HepG2 (cell line): Measurements from ENCODE around the gene HDGFL2. TPM values are rescaled to one million over a fixed set of nuclear protein-coding genes. Genes with fewer than 3 reads are reported as not detected.

Experiments
- ATAC-seq: fragments of 200-7000 bp; cut with Tn5 transposase; 3 replicates; pipeline ENCODE4 v1.9.1; 2020; ENCODE audit warnings: mild to moderate bottlenecking, moderate library complexity
- BruUV-seq: library from RNA; stranded (reverse); fragments of 400-500 nt; replicated peaks from 2 replicates; lab custom pipeline; 2021; lab: Mats Ljungman, UMichigan
- CTCF ChIA-PET: fragments of 300-600 bp; formaldehyde crosslinking; extraction: SDS; loops from one replicate; lab custom pipeline; 2021; ENCODE audit warnings: low total read pairs, inconsistent platforms, low intra/inter-chr PET ratio; lab: Yijun Ruan, JAX
- POLR2A ChIA-PET: fragments of 350-600 bp; sonication (Branson Sonifier 250); formaldehyde crosslinking; loops from one replicate; lab custom pipeline; 2020; ENCODE audit warnings: antibody characterized with exemption, inconsistent platforms; lab: Yijun Ruan, JAX
- DNase-seq: peaks from one replicate; pipeline ENCODE4 v3.0.0-alpha.2; 2015; ENCODE audit warnings: low spot score
- FAIRE-seq: peaks from 3 replicates; lab custom pipeline; 2011; peaks lifted over from hg19 to GRCh38; lab: Jason Lieb, UNC
- H2AFZ ChIP-seq: one replicate; pipeline ENCODE4 v1.6.1; 2011; ENCODE audit warnings: low read length, inconsistent platforms
- H3K27ac ChIP-seq: fragments of 300-600 bp; 3 replicates; pipeline ENCODE4 v1.8.0; 2011; ENCODE audit warnings: mixed run types, mild to moderate bottlenecking, mixed read lengths, low read length, inconsistent platforms; ENCODE audit not compliant: insufficient read depth; ENCODE audit errors: extremely low read length
- H3K27me3 ChIP-seq, 2 experiments: fragments of 200-600 bp in 1 of 2; 2 replicates in 1 of 2; 3 replicates in 1 of 2; pipeline versions ENCODE4 v1.6.0 to v1.8.0; 2011; ENCODE audit warnings: low read length in 2 of 2, mild to moderate bottlenecking in 2 of 2, moderate library complexity in 2 of 2, inconsistent platforms in 1 of 2; ENCODE audit not compliant: insufficient read depth in 2 of 2, control insufficient read depth in 1 of 2
- H3K36me3 ChIP-seq, 2 experiments: fragments of 200-600 bp in 1 of 2; replicated peaks in 1 of 2; 2 replicates in 1 of 2; 3 replicates in 1 of 2; pipeline versions ENCODE4 v1.5.1 to v1.8.0; 2011; ENCODE audit warnings: low read length in 2 of 2, inconsistent platforms in 1 of 2; ENCODE audit not compliant: insufficient read depth in 2 of 2, control insufficient read depth in 1 of 2
- H3K4me1 ChIP-seq: 2 replicates; pipeline ENCODE4 v1.5.1; 2012; ENCODE audit warnings: low read length, inconsistent platforms; ENCODE audit not compliant: insufficient read depth
- H3K4me2 ChIP-seq: 2 replicates; pipeline ENCODE4 v1.6.0; 2011; ENCODE audit warnings: low read depth, low read length, inconsistent platforms
- H3K4me3 ChIP-seq, 3 experiments: fragments of 200-600 bp in 1 of 3; sonication (generic), shearing (Covaris generic) in 1 of 3; replicated peaks in 1 of 3; 2 replicates each; pipeline ENCODE4 v1.5.1; 2011 to 2016; ENCODE audit warnings: low read length in 3 of 3, inconsistent platforms in 2 of 3, low read depth in 2 of 3, mild to moderate bottlenecking in 2 of 3, control low read depth in 1 of 3, mixed read lengths in 1 of 3; ENCODE audit not compliant: insufficient read depth in 1 of 3
- H3K79me2 ChIP-seq: one replicate; pipeline ENCODE4 v1.6.1; 2011; ENCODE audit warnings: low read length, inconsistent platforms; ENCODE audit not compliant: insufficient read depth
- H3K9ac ChIP-seq: 2 replicates; pipeline ENCODE4 v1.6.0; 2011; ENCODE audit warnings: mild to moderate bottlenecking, low read depth, low read length, inconsistent platforms; ENCODE audit not compliant: insufficient read depth
- H3K9me3 ChIP-seq: 2 replicates; pipeline ENCODE4 v1.5.1; 2012; ENCODE audit warnings: mild to moderate bottlenecking, low read length
- H4K20me1 ChIP-seq: 2 replicates; pipeline ENCODE4 v1.6.0; 2011; ENCODE audit warnings: inconsistent platforms, mild to moderate bottlenecking, low read length, moderate library complexity; ENCODE audit not compliant: insufficient read depth
- GATA4 ChIP-seq: sonication (generic); IDR thresholded peaks from 2 replicates; pipeline ENCODE4 v1.6.1; 2016; ENCODE audit warnings: antibody characterized with exemption, low read depth, borderline replicate concordance
- KDM4B ChIP-seq: sonication (generic); formaldehyde crosslinking; IDR thresholded peaks from 2 replicates; pipeline ENCODE4 v1.4.0; 2020; ENCODE audit warnings: missing genetic modification reagents
- MBNL3 ChIP-seq: fragments of 250-450 bp; sonication (Bioruptor Pico); conservative IDR thresholded peaks from 2 replicates; pipeline ENCODE4 v1.8.0; 2022; ENCODE audit warnings: mild to moderate bottlenecking, inconsistent platforms
- MIXL1 ChIP-seq: IDR thresholded peaks from 2 replicates; pipeline ENCODE4 v1.6.1; 2016
- POLR2A ChIP-seq, 2 experiments: IDR thresholded peaks; 2 replicates each; pipeline ENCODE4 v1.6.1; 2011; ENCODE audit warnings: low read depth in 2 of 2, low read length in 2 of 2, mild to moderate bottlenecking in 1 of 2, moderate library complexity in 1 of 2; ENCODE audit not compliant: insufficient read depth in 1 of 2
- POLR2AphosphoS5 ChIP-seq: IDR thresholded peaks from 2 replicates; pipeline ENCODE4 v1.6.1; 2012; ENCODE audit warnings: low read depth, low read length
- POLR2G ChIP-seq: fragments of 200-400 bp; formaldehyde crosslinking; IDR thresholded peaks from 2 replicates; pipeline ENCODE4 v1.6.1; 2018; ENCODE audit warnings: mild to moderate bottlenecking, low read depth, low read length, moderate library complexity
- RELA ChIP-seq: sonication (generic); formaldehyde crosslinking; IDR thresholded peaks from 2 replicates; pipeline ENCODE4 v1.4.0; 2020; ENCODE audit warnings: missing genetic modification reagents
- YEATS4 ChIP-seq: sonication (generic); formaldehyde crosslinking; IDR thresholded peaks from 2 replicates; pipeline ENCODE4 v1.4.0; 2020; ENCODE audit warnings: missing genetic modification reagents, borderline replicate concordance
- ZBTB26 ChIP-seq: IDR thresholded peaks from 2 replicates; pipeline ENCODE4 v1.6.1; 2016; ENCODE audit warnings: missing compliant biosample characterization, missing genetic modification reagents, borderline replicate concordance
- ZFAT ChIP-seq: sonication (generic); formaldehyde crosslinking; conservative IDR thresholded peaks from 2 replicates; pipeline ENCODE4 v1.8.1; 2023; ENCODE audit warnings: missing genetic modification reagents, inconsistent platforms
- ZFP37 ChIP-seq: sonication (generic); formaldehyde crosslinking; IDR thresholded peaks from 2 replicates; pipeline ENCODE4 v1.4.0; 2020; ENCODE audit warnings: missing genetic modification reagents, borderline replicate concordance
- ZNF263 ChIP-seq: sonication (generic); formaldehyde crosslinking; IDR thresholded peaks from 2 replicates; pipeline ENCODE4 v1.4.0; 2020; ENCODE audit warnings: missing genetic modification reagents
- ZNF335 ChIP-seq: sonication (generic); formaldehyde crosslinking; IDR thresholded peaks from 2 replicates; pipeline ENCODE4 v1.4.0; 2020; ENCODE audit warnings: missing genetic modification reagents
- ZNF780A ChIP-seq: sonication (generic); formaldehyde crosslinking; IDR thresholded peaks from 2 replicates; pipeline ENCODE4 v1.8.0; 2022; ENCODE audit warnings: mild to moderate bottlenecking, missing genetic modification reagents, moderate library complexity
- ZNF792 ChIP-seq: IDR thresholded peaks from 2 replicates; pipeline ENCODE4 v1.6.1; 2016
- WGBS: methylation state at CpG from one replicate; pipeline ENCODE4 v1.1.6; 2017; ENCODE audit warnings: low lambda C conversion rate; 5-methylcytosine and 5-hydroxymethylcytosine counted together
- in situ Hi-C: cut with HindIII; loops from 2 replicates; pipeline ENCODE4 v1.10.0; 2017; ENCODE audit warnings: low pct_unique_long_range_greater_than_20kb; ENCODE audit not compliant: extremely low pct_ligation_motif_present
- intact Hi-C: fragments of 100-400 bp; cut with micrococcal nuclease; formaldehyde crosslinking; loops from one replicate; pipeline ENCODE4 v1.10.0; 2022; ENCODE audit not compliant: unreplicated experiment
- polyA plus RNA-seq, 8 experiments: library from polyadenylated mRNA; depleted of rRNA in 3 of 8; stranded (reverse) in 7 of 8; unstranded in 1 of 8; fragments of >200 nt; fragmentation: Illumina TruSeq in 4 of 8; extraction: Trizol in 4 of 8; gene quantifications; 2 replicates each; pipeline versions ENCODE4 v1.2.1 to v1.2.3, GENCODE V29; 2011 to 2016; ENCODE audit warnings: low read depth in 4 of 8, missing spikeins in 1 of 8, mixed read lengths in 1 of 8; ENCODE audit not compliant: insufficient read depth in 1 of 8
- total RNA-seq, 5 experiments: library from RNA; depleted of rRNA; stranded (reverse); fragments of >200 nt; fragmentation: Illumina TruSeq; extraction: Trizol; gene quantifications; 2 replicates each; pipeline ENCODE4 v1.2.3, GENCODE V29; 2016; ENCODE audit warnings: low read depth in 1 of 5
- TF ChIP-seq, protein P1 (sequence below): sonication (generic); formaldehyde crosslinking; IDR thresholded peaks from 2 replicates; pipeline ENCODE4 v1.4.0; 2020; ENCODE audit warnings: missing genetic modification reagents, borderline replicate concordance
- TF ChIP-seq, protein P2 (sequence below): sonication (generic); formaldehyde crosslinking; IDR thresholded peaks from 2 replicates; pipeline ENCODE4 v1.5.0; 2020; ENCODE audit warnings: mild to moderate bottlenecking, missing genetic modification reagents

The HDGFL2 gene
- total and polyA plus RNA-seq, 2 of the 13 experiments (the other 11 are each of a cell fraction or from before 2014, with no cell fraction given) = 20.0 to 51.1 TPM

DNA sequence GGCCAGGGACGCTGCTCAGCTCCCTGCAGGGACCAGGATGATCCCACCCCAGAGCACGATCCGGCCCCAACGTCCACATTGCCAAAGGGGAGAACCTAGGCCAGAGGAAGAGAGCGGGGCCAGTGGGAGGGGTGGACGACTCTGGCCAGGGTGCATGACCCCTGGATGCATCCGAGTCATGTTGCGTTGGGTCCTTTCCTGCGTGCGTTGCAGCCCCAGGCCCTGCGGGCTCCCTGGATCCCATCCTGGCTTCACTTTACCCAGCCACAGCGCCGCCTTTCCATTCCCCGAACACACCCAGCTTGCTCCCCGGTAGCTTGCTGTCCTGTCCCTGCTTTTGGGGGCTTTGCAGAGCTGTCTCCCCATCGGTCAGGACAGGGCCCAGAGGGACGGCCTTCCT is 35.7 kb downstream of the HDGFL2 start (continued):
- TF ChIP-seq ZFP37 (CRISPR knock-in tag) (no peak), ZNF263 (no peak), ZNF335 (CRISPR knock-in tag) (no peak), YEATS4 (CRISPR knock-in tag) (no peak), POLR2G (0 out of 2 replicates have a peak, but pooled peaks have one; percentile 24), ZFAT (CRISPR knock-in tag) (no peak)

GRCh38 chr19:4508698-4509097 is 36.6 kb downstream of the HDGFL2 start:
- Histone ChIP-seq H3K9ac (no peak overlapping the region), H3K9me3 (no peaks in the 10 kb centered on the region), H3K79me2 (no peaks in the 10 kb centered on the region), H4K20me1 (no peaks in the 10 kb centered on the region), H3K27ac (no peak overlapping the region), H2AFZ (no peak overlapping the region), H3K36me3 (no peaks in the 10 kb centered on the region; a peak in 1 of 5 replicates), H3K4me1 (no peaks in the 10 kb centered on the region), H3K4me2 (no peak overlapping the region), H3K27me3 (no peaks in the 10 kb centered on the region), H3K4me3 (no peak overlapping the region)
- in situ Hi-C loops (no loop called here), intact Hi-C loops (no loop called here)
- CTCF ChIA-PET = no interaction called here
- WGBS = 98% methylated on average over 15 of the region's 21 CpGs
- DNase-seq = no peak
- BruUV-seq = no TSS peak
- no peak for ATAC-seq
- POLR2A ChIA-PET = interaction anchor here (1.9 kb wide), 1 partner anchor 10 kb away, joined by 5 read pairs; the partner anchor contains the start of gene PLIN4
- FAIRE-seq = no peak
- TF ChIP-seq GATA4 (no peak), RELA (no peak), MIXL1 (CRISPR knock-in tag) (no peak), POLR2A (IDR thresholded peaks at IDR 0.05; ENCODE audit: insufficient read depth in 1 of 2, low read depth in 2 of 2, low read length in 2 of 2) (no peak), MBNL3 (CRISPR knock-in tag) (no peak), POLR2AphosphoS5 (no peak), ZNF792 (CRISPR knock-in tag) (no peak), KDM4B (CRISPR knock-in tag) (no peak), ZBTB26 (CRISPR knock-in tag) (no peak), ZNF780A (CRISPR knock-in tag) (no peak)
- TF ChIP-seq, protein P1, sequence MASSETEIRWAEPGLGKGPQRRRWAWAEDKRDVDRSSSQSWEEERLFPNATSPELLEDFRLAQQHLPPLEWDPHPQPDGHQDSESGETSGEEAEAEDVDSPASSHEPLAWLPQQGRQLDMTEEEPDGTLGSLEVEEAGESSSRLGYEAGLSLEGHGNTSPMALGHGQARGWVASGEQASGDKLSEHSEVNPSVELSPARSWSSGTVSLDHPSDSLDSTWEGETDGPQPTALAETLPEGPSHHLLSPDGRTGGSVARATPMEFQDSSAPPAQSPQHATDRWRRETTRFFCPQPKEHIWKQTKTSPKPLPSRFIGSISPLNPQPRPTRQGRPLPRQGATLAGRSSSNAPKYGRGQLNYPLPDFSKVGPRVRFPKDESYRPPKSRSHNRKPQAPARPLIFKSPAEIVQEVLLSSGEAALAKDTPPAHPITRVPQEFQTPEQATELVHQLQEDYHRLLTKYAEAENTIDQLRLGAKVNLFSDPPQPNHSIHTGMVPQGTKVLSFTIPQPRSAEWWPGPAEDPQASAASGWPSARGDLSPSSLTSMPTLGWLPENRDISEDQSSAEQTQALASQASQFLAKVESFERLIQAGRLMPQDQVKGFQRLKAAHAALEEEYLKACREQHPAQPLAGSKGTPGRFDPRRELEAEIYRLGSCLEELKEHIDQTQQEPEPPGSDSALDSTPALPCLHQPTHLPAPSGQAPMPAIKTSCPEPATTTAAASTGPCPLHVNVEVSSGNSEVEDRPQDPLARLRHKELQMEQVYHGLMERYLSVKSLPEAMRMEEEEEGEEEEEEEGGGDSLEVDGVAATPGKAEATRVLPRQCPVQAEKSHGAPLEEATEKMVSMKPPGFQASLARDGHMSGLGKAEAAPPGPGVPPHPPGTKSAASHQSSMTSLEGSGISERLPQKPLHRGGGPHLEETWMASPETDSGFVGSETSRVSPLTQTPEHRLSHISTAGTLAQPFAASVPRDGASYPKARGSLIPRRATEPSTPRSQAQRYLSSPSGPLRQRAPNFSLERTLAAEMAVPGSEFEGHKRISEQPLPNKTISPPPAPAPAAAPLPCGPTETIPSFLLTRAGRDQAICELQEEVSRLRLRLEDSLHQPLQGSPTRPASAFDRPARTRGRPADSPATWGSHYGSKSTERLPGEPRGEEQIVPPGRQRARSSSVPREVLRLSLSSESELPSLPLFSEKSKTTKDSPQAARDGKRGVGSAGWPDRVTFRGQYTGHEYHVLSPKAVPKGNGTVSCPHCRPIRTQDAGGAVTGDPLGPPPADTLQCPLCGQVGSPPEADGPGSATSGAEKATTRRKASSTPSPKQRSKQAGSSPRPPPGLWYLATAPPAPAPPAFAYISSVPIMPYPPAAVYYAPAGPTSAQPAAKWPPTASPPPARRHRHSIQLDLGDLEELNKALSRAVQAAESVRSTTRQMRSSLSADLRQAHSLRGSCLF = no peak
- TF ChIP-seq, protein P2, sequence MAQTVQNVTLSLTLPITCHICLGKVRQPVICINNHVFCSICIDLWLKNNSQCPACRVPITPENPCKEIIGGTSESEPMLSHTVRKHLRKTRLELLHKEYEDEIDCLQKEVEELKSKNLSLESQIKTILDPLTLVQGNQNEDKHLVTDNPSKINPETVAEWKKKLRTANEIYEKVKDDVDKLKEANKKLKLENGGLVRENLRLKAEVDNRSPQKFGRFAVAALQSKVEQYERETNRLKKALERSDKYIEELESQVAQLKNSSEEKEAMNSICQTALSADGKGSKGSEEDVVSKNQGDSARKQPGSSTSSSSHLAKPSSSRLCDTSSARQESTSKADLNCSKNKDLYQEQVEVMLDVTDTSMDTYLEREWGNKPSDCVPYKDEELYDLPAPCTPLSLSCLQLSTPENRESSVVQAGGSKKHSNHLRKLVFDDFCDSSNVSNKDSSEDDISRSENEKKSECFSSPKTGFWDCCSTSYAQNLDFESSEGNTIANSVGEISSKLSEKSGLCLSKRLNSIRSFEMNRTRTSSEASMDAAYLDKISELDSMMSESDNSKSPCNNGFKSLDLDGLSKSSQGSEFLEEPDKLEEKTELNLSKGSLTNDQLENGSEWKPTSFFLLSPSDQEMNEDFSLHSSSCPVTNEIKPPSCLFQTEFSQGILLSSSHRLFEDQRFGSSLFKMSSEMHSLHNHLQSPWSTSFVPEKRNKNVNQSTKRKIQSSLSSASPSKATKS (CRISPR knock-in tag) = no peak
